Trophoblast cell (in vitro differentiated cells and primary cell): ENCODE measurements around the gene CRHBP.

Experiments used
- DNase-seq, 2 donors: peaks; one replicate each; pipeline ENCODE4 v3.0.0-alpha.2; 2016
- H2AFZ ChIP-seq: 2 replicates; pipeline ENCODE4 v1.6.1; 2013; ENCODE audit warnings: low read length, moderate library complexity, mild to moderate bottlenecking; ENCODE audit not compliant: insufficient read depth, poor library complexity
- H2AK5ac ChIP-seq: 2 replicates; pipeline ENCODE4 v1.6.1; 2013; ENCODE audit warnings: mild to moderate bottlenecking, low read length
- H2BK120ac ChIP-seq: 2 replicates; pipeline ENCODE4 v1.6.1; 2013; ENCODE audit warnings: low read length, mild to moderate bottlenecking, moderate library complexity; ENCODE audit not compliant: insufficient read depth, poor library complexity
- H2BK12ac ChIP-seq: 2 replicates; pipeline ENCODE4 v1.6.1; 2013; ENCODE audit warnings: mild to moderate bottlenecking, low read length, moderate library complexity
- H2BK5ac ChIP-seq: 2 replicates; pipeline ENCODE4 v1.6.1; 2013; ENCODE audit warnings: low read length, low read depth, moderate library complexity, mild to moderate bottlenecking; ENCODE audit not compliant: poor library complexity
- H3K14ac ChIP-seq: 2 replicates; pipeline ENCODE4 v1.6.1; 2013; ENCODE audit warnings: mild to moderate bottlenecking, low read length
- H3K18ac ChIP-seq: 2 replicates; pipeline ENCODE4 v1.6.1; 2013; ENCODE audit warnings: mild to moderate bottlenecking, low read length
- H3K23ac ChIP-seq: 2 replicates; pipeline ENCODE4 v1.6.1; 2013; ENCODE audit warnings: low read length
- H3K27ac ChIP-seq: 2 replicates; pipeline ENCODE4 v1.5.1; 2013; ENCODE audit warnings: low read depth, mild to moderate bottlenecking, inconsistent platforms, low read length, moderate library complexity
- H3K27me3 ChIP-seq: 2 replicates; pipeline ENCODE4 v1.6.1; 2013; ENCODE audit warnings: inconsistent platforms, mild to moderate bottlenecking, low read length, moderate library complexity; ENCODE audit not compliant: insufficient read depth
- H3K36me3 ChIP-seq, 2 experiments: 1 replicate in 1 of 2; 2 replicates in 1 of 2; pipeline ENCODE4 v1.6.1; 2013; ENCODE audit warnings: low read length in 2 of 2, mild to moderate bottlenecking in 2 of 2, moderate library complexity in 1 of 2; ENCODE audit not compliant: insufficient read depth in 2 of 2, control insufficient read depth in 1 of 2
- H3K4ac ChIP-seq: 2 replicates; pipeline ENCODE4 v1.6.1; 2013; ENCODE audit warnings: low read depth, mild to moderate bottlenecking, low read length, moderate library complexity
- H3K4me1 ChIP-seq, 2 experiments: 1 replicate in 1 of 2; 2 replicates in 1 of 2; pipeline ENCODE4 v1.6.1; 2013; ENCODE audit warnings: low read length in 2 of 2, mild to moderate bottlenecking in 2 of 2, moderate library complexity in 1 of 2; ENCODE audit not compliant: insufficient read depth in 2 of 2, control insufficient read depth in 1 of 2
- H3K4me2 ChIP-seq: 2 replicates; pipeline ENCODE4 v1.6.1; 2013; ENCODE audit warnings: inconsistent platforms, mild to moderate bottlenecking, low read length, moderate library complexity
- H3K4me3 ChIP-seq: 2 replicates; pipeline ENCODE4 v1.5.1; 2013; ENCODE audit warnings: mild to moderate bottlenecking, low read depth, low read length, inconsistent platforms
- H3K79me1 ChIP-seq: one replicate; pipeline ENCODE4 v1.6.1; 2013; ENCODE audit warnings: low read length
- H3K79me2 ChIP-seq: 2 replicates; pipeline ENCODE4 v1.6.1; 2013; ENCODE audit warnings: low read length, mild to moderate bottlenecking; ENCODE audit not compliant: control insufficient read depth, insufficient read depth, poor library complexity
- H3K9ac ChIP-seq: 2 replicates; pipeline ENCODE4 v1.6.1; 2013; ENCODE audit warnings: mild to moderate bottlenecking, low read length
- H3K9me3 ChIP-seq: 2 replicates; pipeline ENCODE4 v1.6.1; 2013; ENCODE audit warnings: low read depth, mild to moderate bottlenecking, control low read depth, inconsistent platforms, low read length; ENCODE audit not compliant: insufficient read depth
- H4K12ac ChIP-seq: 2 replicates; pipeline ENCODE4 v1.6.1; 2013; ENCODE audit warnings: low read depth, mild to moderate bottlenecking, low read length, moderate library complexity
- H4K8ac ChIP-seq: 2 replicates; pipeline ENCODE4 v1.6.1; 2013; ENCODE audit warnings: low read depth, mild to moderate bottlenecking, low read length, moderate library complexity
- H4K91ac ChIP-seq: one replicate; pipeline ENCODE4 v1.6.1; 2013; ENCODE audit warnings: low read depth, mild to moderate bottlenecking, low read length, moderate library complexity
- WGBS: extraction: QIAGEN DNeasy Blood & Tissue Kit; methylation state at CpG from one replicate; pipeline ENCODE4 v1.1.7; 2013; ENCODE audit warnings: missing lambda C conversion rate; ENCODE audit not compliant: insufficient read length, insufficient coverage; ENCODE audit errors: extremely low coverage; 5-methylcytosine and 5-hydroxymethylcytosine counted together

CRHBP gene

GRCh38 chr5:76958991-76959767, 6.3 kb downstream of the CRHBP start:
- Histone ChIP-seq H2BK12ac (no peak overlapping the region), H3K14ac (no peak overlapping the region), H3K4me1 (peaks cover 3 to 7% of the 10 kb centered on the region in 2 experiments), H4K91ac (no peak overlapping the region), H3K9ac (no peak overlapping the region), H3K18ac (no peak overlapping the region), H2BK120ac (no peak overlapping the region), H4K12ac (no peak overlapping the region), H3K79me2 (no peaks in the 10 kb centered on the region), H3K27me3 (peaks cover 11% of the 10 kb centered on the region), H2AK5ac (no peak overlapping the region), H3K23ac (no peak overlapping the region), H4K8ac (no peak overlapping the region), H3K27ac (no peak overlapping the region), H2BK5ac (no peak overlapping the region), H3K4me2 (peak overlapping the region; percentile 51), H2AFZ (no peak overlapping the region), H3K9me3 (peaks cover 2% of the 10 kb centered on the region), H3K4me3 (no peak overlapping the region), H3K79me1 (no peaks in the 10 kb centered on the region), H3K4ac (no peak overlapping the region), H3K36me3 (no peaks in the 10 kb centered on the region)
- WGBS = no CpG with 5 or more reads among the region's 5 CpGs
- DNase-seq = peak in 1 of 2 donors; percentile 53

GRCh38 chr5:76960004-76960625, 7.3 kb downstream of the CRHBP start:
- no peak overlapping the region for H3K18ac ChIP-seq
- H3K27ac ChIP-seq = no peak overlapping the region
- H2AFZ ChIP-seq = no peak overlapping the region
- H3K23ac ChIP-seq = no peak overlapping the region
- no peak overlapping the region for H4K91ac ChIP-seq
- no peaks in the 10 kb centered on the region for H3K36me3 ChIP-seq
- no peak overlapping the region for H2BK5ac ChIP-seq
- no peak overlapping the region for H3K9ac ChIP-seq
- no peak overlapping the region for H4K12ac ChIP-seq
- no peak overlapping the region for H4K8ac ChIP-seq
- no peak overlapping the region for H3K4me3 ChIP-seq
- no peaks in the 10 kb centered on the region for H3K9me3 ChIP-seq
- H3K27me3 ChIP-seq = peaks cover 3% of the 10 kb centered on the region
- no CpG with 5 or more reads among the region's 3 CpGs for WGBS
- H2BK12ac ChIP-seq = no peak overlapping the region
- no peak overlapping the region for H3K4ac ChIP-seq
- H3K79me1 ChIP-seq = no peaks in the 10 kb centered on the region
- no peak overlapping the region for H3K14ac ChIP-seq
- no peak for DNase-seq
- no peak overlapping the region for H2AK5ac ChIP-seq
- no peaks in the 10 kb centered on the region for H3K79me2 ChIP-seq
- peaks cover 0 to 3% of the 10 kb centered on the region in 2 experiments for H3K4me1 ChIP-seq
- no peak overlapping the region for H2BK120ac ChIP-seq
- H3K4me2 ChIP-seq = no peak overlapping the region

- Histone ChIP-seq H4K91ac (no peak overlapping the region), H2AFZ (no peak overlapping the region), H3K27me3 (no peaks in the 10 kb centered on the region), H3K4me1 (no peaks in the 10 kb centered on the region), H3K79me1 (no peaks in the 10 kb centered on the region), H3K27ac (no peak overlapping the region), H4K8ac (no peak overlapping the region), H3K14ac (no peak overlapping the region), H3K79me2 (no peaks in the 10 kb centered on the region), H3K9me3 (no peaks in the 10 kb centered on the region), H3K36me3 (no peaks in the 10 kb centered on the region), H2BK120ac (no peak overlapping the region), H2BK5ac (no peak overlapping the region), H3K4me3 (no peak overlapping the region), H2BK12ac (no peak overlapping the region), H3K18ac (no peak overlapping the region), H4K12ac (no peak overlapping the region), H3K23ac (no peak overlapping the region), H2AK5ac (no peak overlapping the region), H3K4me2 (no peak overlapping the region), H3K9ac (no peak overlapping the region), H3K4ac (no peak overlapping the region)
- no CpG with 5 or more reads among the region's 2 CpGs for WGBS
- no peak for DNase-seq
Measured at GRCh38 chr5:76964060-76964459, 11.2 kb downstream of the CRHBP start.

GRCh38 chr5:76971511-76971910, 18.7 kb downstream of the CRHBP start:
- Histone ChIP-seq H2BK5ac (no peak overlapping the region), H2BK120ac (no peak overlapping the region), H2AFZ (no peak overlapping the region), H4K12ac (no peak overlapping the region), H3K14ac (no peak overlapping the region), H3K27me3 (no peaks in the 10 kb centered on the region), H3K9ac (no peak overlapping the region), H3K36me3 (no peaks in the 10 kb centered on the region), H3K9me3 (no peaks in the 10 kb centered on the region), H3K23ac (no peak overlapping the region), H3K79me2 (no peaks in the 10 kb centered on the region), H4K91ac (no peak overlapping the region), H3K4me1 (peaks cover 0 to 2% of the 10 kb centered on the region in 2 experiments), H3K27ac (no peak overlapping the region), H2AK5ac (no peak overlapping the region), H3K4ac (no peak overlapping the region), H3K4me3 (no peak overlapping the region), H3K18ac (no peak overlapping the region), H3K79me1 (no peaks in the 10 kb centered on the region), H4K8ac (no peak overlapping the region), H2BK12ac (no peak overlapping the region), H3K4me2 (no peak overlapping the region)
- no CpG with 5 or more reads among the region's 2 CpGs for WGBS
- DNase-seq = peak in 1 of 2 donors; percentile 55
